ENCODE measurements around the gene CD6. TPM values are rescaled to one million over a fixed set of nuclear protein-coding genes. Genes with fewer than 3 reads are reported as not detected.
"Not testable (repeated sequence)": the region's sequence is repeated elsewhere in the genome, so short reads cannot be mapped to it uniquely, and the experiment has no call there.

CD6 gene
- total RNA-seq, 2 donors from 2014 or later, result 0.51 to 1.2 TPM

- H3K27me3 ChIP-seq (replicated peaks; ENCODE audit: insufficient read depth), result no peaks in the 10 kb centered on the region
- H3K27ac ChIP-seq, result no peak overlapping the region
- no peaks in the 10 kb centered on the region for H3K9me3 ChIP-seq
- no peak overlapping the region for H3K4me3 ChIP-seq
- DNase-seq (ENCODE audit: low spot score), result no peak
- no peaks in the 10 kb centered on the region for H3K4me1 ChIP-seq (replicated peaks)
- intact Hi-C loops (cut with DNase I), result no loop called here
- WGBS, result 17% methylated on average over 9 of the region's 9 CpGs
- H3K36me3 ChIP-seq, result no peaks in the 10 kb centered on the region
- no peak for TF ChIP-seq POLR2AphosphoS5 (IDR thresholded peaks at IDR 0.05)
- peak; percentile 31 to 81 (median 72) for TF ChIP-seq CTCF (IDR thresholded peaks at IDR 0.05)
- TF ChIP-seq POLR2A (IDR thresholded peaks at IDR 0.05), result no peak
Observed at GRCh38 chr11:60970369-60970774, 1.1 kb upstream of the CD6 start.

GRCh38 chr11:60970890-60971289 lies 590 bp upstream of the CD6 start:
- no peaks in the 10 kb centered on the region for H3K9me3 ChIP-seq
- TF ChIP-seq CTCF (IDR thresholded peaks at IDR 0.05), result no peak
- TF ChIP-seq POLR2A (IDR thresholded peaks at IDR 0.05), result no peak
- TF ChIP-seq POLR2AphosphoS5 (IDR thresholded peaks at IDR 0.05), result no peak
- no peaks in the 10 kb centered on the region for H3K4me1 ChIP-seq (replicated peaks)
- DNase-seq (ENCODE audit: low spot score), result no peak
- WGBS, result 60% methylated on average over 5 of the region's 5 CpGs
- no peak overlapping the region for H3K4me3 ChIP-seq
- intact Hi-C loops (cut with DNase I), result no loop called here
- no peaks in the 10 kb centered on the region for H3K36me3 ChIP-seq
- H3K27ac ChIP-seq, result no peak overlapping the region
- H3K27me3 ChIP-seq (replicated peaks; ENCODE audit: insufficient read depth), result no peaks in the 10 kb centered on the region

- H3K27ac ChIP-seq, result no peak overlapping the region
- 93% methylated on average over 15 of the region's 15 CpGs for WGBS
Observed at GRCh38 chr11:60972182-60973030, 926 bp downstream of the CD6 start.

GRCh38 chr11:60973699-60974098 lies 2.2 kb downstream of the CD6 start:
- WGBS, result 79% methylated on average over 6 of the region's 6 CpGs
- no peak for DNase-seq (ENCODE audit: low spot score)
- H3K27ac ChIP-seq, result no peak overlapping the region
- no peaks in the 10 kb centered on the region for H3K4me1 ChIP-seq (replicated peaks)
- intact Hi-C loops (cut with DNase I), result no loop called here
- no peaks in the 10 kb centered on the region for H3K27me3 ChIP-seq (replicated peaks; ENCODE audit: insufficient read depth)
- TF ChIP-seq POLR2AphosphoS5 (IDR thresholded peaks at IDR 0.05), result no peak
- TF ChIP-seq CTCF (IDR thresholded peaks at IDR 0.05), result no peak
- TF ChIP-seq POLR2A (IDR thresholded peaks at IDR 0.05), result no peak
- no peak overlapping the region for H3K4me3 ChIP-seq
- no peaks in the 10 kb centered on the region for H3K36me3 ChIP-seq
- no peaks in the 10 kb centered on the region for H3K9me3 ChIP-seq

More at GRCh38 chr11:60972182-60973030, 926 bp downstream of the CD6 start:
- no peaks in the 10 kb centered on the region for H3K27me3 ChIP-seq (replicated peaks; ENCODE audit: insufficient read depth)
- intact Hi-C loops (cut with DNase I), result no loop called here
- H3K36me3 ChIP-seq, result no peaks in the 10 kb centered on the region
- TF ChIP-seq POLR2AphosphoS5 (IDR thresholded peaks at IDR 0.05) (no peak), CTCF (IDR thresholded peaks at IDR 0.05) (no peak), POLR2A (IDR thresholded peaks at IDR 0.05) (no peak)
- no peak overlapping the region for H3K4me3 ChIP-seq
- no peaks in the 10 kb centered on the region for H3K9me3 ChIP-seq
- H3K4me1 ChIP-seq (replicated peaks), result no peaks in the 10 kb centered on the region
- DNase-seq (ENCODE audit: low spot score), result no peak

GRCh38 chr11:60974316-60974715 lies 2.8 kb downstream of the CD6 start:
- H3K27ac ChIP-seq; H3K4me3 ChIP-seq; H3K4me1 ChIP-seq (replicated peaks); DNase-seq (ENCODE audit: low spot score); intact Hi-C loops (cut with DNase I); H3K36me3 ChIP-seq; H3K27me3 ChIP-seq (replicated peaks; ENCODE audit: insufficient read depth); H3K9me3 ChIP-seq: not testable (repeated sequence)
- WGBS, result 83% methylated on average over 13 of the region's 13 CpGs

Data from prostate gland (tissue), 2 donors.